ENCODE results near the gene MSRB2. TPM values are rescaled to one million over a fixed set of nuclear protein-coding genes. Genes with fewer than 3 reads are reported as not detected.

The MSRB2 gene
- polyA plus RNA-seq, 1 donor from 2014 or later, result 15.3 TPM

DNA sequence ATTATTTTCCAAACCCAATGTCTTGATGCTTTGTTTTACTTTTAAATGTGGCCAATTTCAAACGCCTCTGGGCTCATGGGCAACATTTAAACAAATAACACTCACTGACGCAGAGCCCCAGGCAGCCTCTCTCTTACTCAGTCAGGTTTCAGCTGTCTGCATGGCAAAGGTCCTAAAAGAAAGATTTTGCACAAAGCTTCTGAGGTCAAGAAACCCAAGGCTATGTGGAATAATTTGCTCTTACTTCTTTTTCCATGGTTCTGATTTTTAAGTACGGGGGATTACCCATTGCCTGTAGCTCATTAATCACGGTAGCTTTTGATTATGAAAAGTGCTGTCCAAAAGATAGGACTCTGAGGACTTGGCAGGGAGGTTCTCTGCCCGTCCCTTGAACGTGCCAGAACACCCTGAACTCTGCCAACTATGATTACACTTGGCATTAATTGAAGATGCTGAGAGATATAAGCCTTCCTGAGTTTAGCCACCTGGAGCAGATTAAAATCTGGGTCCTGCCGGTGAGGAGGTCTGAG, 14.1 kb upstream of the MSRB2 start:
- Histone ChIP-seq H3F3A (ENCODE audit: insufficient read depth, low read length, poor library complexity, severe bottlenecking) (no peaks in the 10 kb centered on the region), H3K4me2 (ENCODE audit: low read length) (no peak overlapping the region), H3K4me3 (ENCODE audit: low read length) (no peak overlapping the region), H3K9ac (ENCODE audit: low read length) (no peak overlapping the region), H3K9me3 (ENCODE audit: low read length) (no peaks in the 10 kb centered on the region), H3K79me2 (replicated peaks; ENCODE audit: insufficient read depth, low read length) (no peaks in the 10 kb centered on the region), H2AFZ (ENCODE audit: low read depth, low read length) (no peak overlapping the region), H3K36me3 (ENCODE audit: insufficient read depth, low read length) (no peaks in the 10 kb centered on the region), H4K20me1 (ENCODE audit: insufficient read depth) (no peaks in the 10 kb centered on the region), H3K9me2 (ENCODE audit: insufficient read depth, low read length) (no peaks in the 10 kb centered on the region), H3K27me3 (ENCODE audit: insufficient read depth, low read depth, low read length) (no peaks in the 10 kb centered on the region), H3K27ac (ENCODE audit: low read length) (no peak overlapping the region)
- TF ChIP-seq EZH2 (IDR thresholded peaks at IDR 0.05; ENCODE audit: borderline replicate concordance, insufficient read depth, low read length, poor library complexity, severe bottlenecking) (no peak), RAD21 (conservative IDR thresholded peaks at IDR 0.05) (no peak), CTCF (IDR thresholded peaks at IDR 0.05; ENCODE audit: poor library complexity, severe bottlenecking) (no peak), MXI1 (conservative IDR thresholded peaks at IDR 0.05; ENCODE audit: poor library complexity, severe bottlenecking) (no peak), SMC3 (conservative IDR thresholded peaks at IDR 0.05; ENCODE audit: poor library complexity) (no peak), TAF1 (IDR thresholded peaks at IDR 0.05; ENCODE audit: low read depth) (no peak), EP300 (conservative IDR thresholded peaks at IDR 0.05; ENCODE audit: poor library complexity, severe bottlenecking) (no peak), POLR2AphosphoS5 (IDR thresholded peaks at IDR 0.05) (no peak)
- TF ChIP-seq, protein P1, sequence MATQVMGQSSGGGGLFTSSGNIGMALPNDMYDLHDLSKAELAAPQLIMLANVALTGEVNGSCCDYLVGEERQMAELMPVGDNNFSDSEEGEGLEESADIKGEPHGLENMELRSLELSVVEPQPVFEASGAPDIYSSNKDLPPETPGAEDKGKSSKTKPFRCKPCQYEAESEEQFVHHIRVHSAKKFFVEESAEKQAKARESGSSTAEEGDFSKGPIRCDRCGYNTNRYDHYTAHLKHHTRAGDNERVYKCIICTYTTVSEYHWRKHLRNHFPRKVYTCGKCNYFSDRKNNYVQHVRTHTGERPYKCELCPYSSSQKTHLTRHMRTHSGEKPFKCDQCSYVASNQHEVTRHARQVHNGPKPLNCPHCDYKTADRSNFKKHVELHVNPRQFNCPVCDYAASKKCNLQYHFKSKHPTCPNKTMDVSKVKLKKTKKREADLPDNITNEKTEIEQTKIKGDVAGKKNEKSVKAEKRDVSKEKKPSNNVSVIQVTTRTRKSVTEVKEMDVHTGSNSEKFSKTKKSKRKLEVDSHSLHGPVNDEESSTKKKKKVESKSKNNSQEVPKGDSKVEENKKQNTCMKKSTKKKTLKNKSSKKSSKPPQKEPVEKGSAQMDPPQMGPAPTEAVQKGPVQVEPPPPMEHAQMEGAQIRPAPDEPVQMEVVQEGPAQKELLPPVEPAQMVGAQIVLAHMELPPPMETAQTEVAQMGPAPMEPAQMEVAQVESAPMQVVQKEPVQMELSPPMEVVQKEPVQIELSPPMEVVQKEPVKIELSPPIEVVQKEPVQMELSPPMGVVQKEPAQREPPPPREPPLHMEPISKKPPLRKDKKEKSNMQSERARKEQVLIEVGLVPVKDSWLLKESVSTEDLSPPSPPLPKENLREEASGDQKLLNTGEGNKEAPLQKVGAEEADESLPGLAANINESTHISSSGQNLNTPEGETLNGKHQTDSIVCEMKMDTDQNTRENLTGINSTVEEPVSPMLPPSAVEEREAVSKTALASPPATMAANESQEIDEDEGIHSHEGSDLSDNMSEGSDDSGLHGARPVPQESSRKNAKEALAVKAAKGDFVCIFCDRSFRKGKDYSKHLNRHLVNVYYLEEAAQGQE (IDR thresholded peaks at IDR 0.05; ENCODE audit: borderline replicate concordance), result no peak

DNA sequence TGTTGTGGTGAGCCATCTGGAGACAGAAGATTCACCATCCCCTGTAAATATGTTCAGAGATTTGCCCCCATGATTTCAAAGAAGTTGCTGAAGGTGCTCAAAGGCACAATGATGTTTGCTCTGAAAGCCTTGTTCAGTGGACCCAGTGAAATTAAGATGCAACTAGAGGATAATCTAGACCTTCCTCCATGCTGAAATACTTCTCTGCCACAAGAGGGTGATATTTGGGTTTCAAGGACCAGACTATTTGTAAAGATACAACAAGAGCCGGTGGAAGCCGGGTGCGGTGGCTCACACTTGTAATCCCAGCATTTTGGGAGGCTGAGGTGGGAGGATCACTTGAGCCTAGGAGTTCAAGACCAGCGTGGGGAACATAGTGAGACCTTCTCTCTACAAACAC, 13.5 kb upstream of the MSRB2 start:
- Histone ChIP-seq H3K9me2 (ENCODE audit: insufficient read depth, low read length) (no peaks in the 10 kb centered on the region), H3K27me3 (ENCODE audit: insufficient read depth, low read depth, low read length) (no peaks in the 10 kb centered on the region), H3K36me3 (ENCODE audit: insufficient read depth, low read length) (no peaks in the 10 kb centered on the region), H4K20me1 (ENCODE audit: insufficient read depth) (no peaks in the 10 kb centered on the region), H3K79me2 (replicated peaks; ENCODE audit: insufficient read depth, low read length) (no peaks in the 10 kb centered on the region), H2AFZ (ENCODE audit: low read depth, low read length) (no peak overlapping the region), H3K4me2 (ENCODE audit: low read length) (no peak overlapping the region), H3F3A (ENCODE audit: insufficient read depth, low read length, poor library complexity, severe bottlenecking) (no peaks in the 10 kb centered on the region), H3K9me3 (ENCODE audit: low read length) (no peaks in the 10 kb centered on the region), H3K4me3 (ENCODE audit: low read length) (no peak overlapping the region), H3K27ac (ENCODE audit: low read length) (no peak overlapping the region), H3K9ac (ENCODE audit: low read length) (no peak overlapping the region)
- TF ChIP-seq RAD21 (conservative IDR thresholded peaks at IDR 0.05) (no peak), POLR2AphosphoS5 (IDR thresholded peaks at IDR 0.05) (no peak), EP300 (conservative IDR thresholded peaks at IDR 0.05; ENCODE audit: poor library complexity, severe bottlenecking) (no peak), EZH2 (IDR thresholded peaks at IDR 0.05; ENCODE audit: borderline replicate concordance, insufficient read depth, low read length, poor library complexity, severe bottlenecking) (no peak), MXI1 (conservative IDR thresholded peaks at IDR 0.05; ENCODE audit: poor library complexity, severe bottlenecking) (no peak), TAF1 (IDR thresholded peaks at IDR 0.05; ENCODE audit: low read depth) (no peak)
- TF ChIP-seq, protein P1 (IDR thresholded peaks at IDR 0.05; ENCODE audit: borderline replicate concordance), result no peak

All from neural cell (in vitro differentiated cells).